ENCODE data around the gene UNC5A.
"Not testable (repeated sequence)": the region's sequence is repeated elsewhere in the genome, so short reads cannot be mapped to it uniquely, and the experiment has no call there.

Gene UNC5A

DNA sequence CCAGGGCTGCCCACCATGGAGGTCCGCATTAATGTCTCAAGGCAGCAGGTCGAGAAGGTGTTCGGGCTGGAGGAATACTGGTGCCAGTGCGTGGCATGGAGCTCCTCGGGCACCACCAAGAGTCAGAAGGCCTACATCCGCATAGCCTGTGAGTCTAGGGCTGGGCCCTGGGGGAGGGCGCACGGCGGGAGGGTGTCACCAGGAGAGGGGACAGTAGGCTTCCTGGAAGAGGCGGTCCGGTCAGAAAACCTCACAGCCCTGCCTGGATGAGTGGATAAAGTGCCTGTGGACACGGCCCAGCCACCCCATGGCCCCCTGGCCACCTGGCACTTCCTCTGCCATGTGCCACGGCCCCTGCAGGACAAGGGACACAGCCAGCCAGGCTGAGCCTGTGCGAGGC is 57.8 kb downstream of the UNC5A start:
- TF ChIP-seq LEF1 (IDR thresholded peaks at IDR 0.05; ENCODE audit: borderline replicate concordance), result no peak
- TF ChIP-seq TARDBP (IDR thresholded peaks at IDR 0.05), result no peak
- no peak for TF ChIP-seq SP1 (IDR thresholded peaks at IDR 0.05)
- no peak for TF ChIP-seq FOXK2 (IDR thresholded peaks at IDR 0.05)
- TF ChIP-seq SUZ12 (IDR thresholded peaks at IDR 0.05), result no peak
- no peak for TF ChIP-seq FOXM1 (IDR thresholded peaks at IDR 0.05; ENCODE audit: borderline replicate concordance)
- no peak for TF ChIP-seq CTBP1 (IDR thresholded peaks at IDR 0.05; ENCODE audit: borderline replicate concordance)
- TF ChIP-seq FOXA1 (IDR thresholded peaks at IDR 0.05), result no peak
- TF ChIP-seq ELF4 (IDR thresholded peaks at IDR 0.05), result no peak
- TF ChIP-seq ZNF384 (IDR thresholded peaks at IDR 0.05), result no peak
- no peak for TF ChIP-seq NFRKB (IDR thresholded peaks at IDR 0.05)
- TF ChIP-seq HDGF (IDR thresholded peaks at IDR 0.05; ENCODE audit: borderline replicate concordance), result no peak
- no peak for TF ChIP-seq BHLHE40 (IDR thresholded peaks at IDR 0.05; ENCODE audit: borderline replicate concordance)
- TF ChIP-seq, protein P1, sequence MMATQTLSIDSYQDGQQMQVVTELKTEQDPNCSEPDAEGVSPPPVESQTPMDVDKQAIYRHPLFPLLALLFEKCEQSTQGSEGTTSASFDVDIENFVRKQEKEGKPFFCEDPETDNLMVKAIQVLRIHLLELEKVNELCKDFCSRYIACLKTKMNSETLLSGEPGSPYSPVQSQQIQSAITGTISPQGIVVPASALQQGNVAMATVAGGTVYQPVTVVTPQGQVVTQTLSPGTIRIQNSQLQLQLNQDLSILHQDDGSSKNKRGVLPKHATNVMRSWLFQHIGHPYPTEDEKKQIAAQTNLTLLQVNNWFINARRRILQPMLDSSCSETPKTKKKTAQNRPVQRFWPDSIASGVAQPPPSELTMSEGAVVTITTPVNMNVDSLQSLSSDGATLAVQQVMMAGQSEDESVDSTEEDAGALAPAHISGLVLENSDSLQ (IDR thresholded peaks at IDR 0.05), result no peak
- TF ChIP-seq ARNT (IDR thresholded peaks at IDR 0.05), result no peak
- CTCF ChIA-PET, result no interaction called here
- POLR2A ChIA-PET, result no interaction called here
- DNase-seq (ENCODE audit: extremely low spot score), result no peak

- no peak for TF ChIP-seq SP1 (IDR thresholded peaks at IDR 0.05)
- TF ChIP-seq FOXM1 (IDR thresholded peaks at IDR 0.05; ENCODE audit: borderline replicate concordance), result no peak
- no peak for TF ChIP-seq FOXK2 (IDR thresholded peaks at IDR 0.05)
- TF ChIP-seq ZNF384 (IDR thresholded peaks at IDR 0.05), result no peak
- TF ChIP-seq, protein P1 (IDR thresholded peaks at IDR 0.05), result no peak
- DNase-seq (ENCODE audit: extremely low spot score), result no peak
- ChIA-PET POLR2A (no interaction called here), CTCF (no interaction called here)
Observed at GRCh38 chr5:176868731-176869130, 58.4 kb downstream of the UNC5A start.

- POLR2A ChIA-PET, result no interaction called here
Observed at GRCh38 chr5:176869501-176870109, 59.2 kb downstream of the UNC5A start.

GRCh38 chr5:176870110-176870591 is 59.8 kb downstream of the UNC5A start:
- peak; percentile 80 for DNase-seq (ENCODE audit: extremely low spot score)
- TF ChIP-seq, protein P1 (IDR thresholded peaks at IDR 0.05), result peak; percentile 24; the same call in 1 of the 2 replicates
- TF ChIP-seq HDGF (IDR thresholded peaks at IDR 0.05; ENCODE audit: borderline replicate concordance), result no peak
- ChIA-PET POLR2A (no interaction called here), CTCF (interaction anchor here (0.6 to 1.0 kb wide), 4 partner anchors 9 to 210 kb away, joined by 3 to 4 read pairs (median 3); no protein-coding TSS in a partner anchor)

More at GRCh38 chr5:176869501-176870109, 59.2 kb downstream of the UNC5A start:
- no peak for DNase-seq (ENCODE audit: extremely low spot score)
- TF ChIP-seq TARDBP (IDR thresholded peaks at IDR 0.05) (no peak), SUZ12 (IDR thresholded peaks at IDR 0.05) (no peak), LEF1 (IDR thresholded peaks at IDR 0.05; ENCODE audit: borderline replicate concordance) (no peak), HDGF (IDR thresholded peaks at IDR 0.05; ENCODE audit: borderline replicate concordance) (no peak), FOXK2 (IDR thresholded peaks at IDR 0.05) (no peak), FOXA1 (IDR thresholded peaks at IDR 0.05) (no peak)
- CTCF ChIA-PET, result interaction anchor here (1.0 kb wide), 2 partner anchors 9 kb away, joined by 3 to 4 read pairs; no protein-coding TSS in a partner anchor

DNA sequence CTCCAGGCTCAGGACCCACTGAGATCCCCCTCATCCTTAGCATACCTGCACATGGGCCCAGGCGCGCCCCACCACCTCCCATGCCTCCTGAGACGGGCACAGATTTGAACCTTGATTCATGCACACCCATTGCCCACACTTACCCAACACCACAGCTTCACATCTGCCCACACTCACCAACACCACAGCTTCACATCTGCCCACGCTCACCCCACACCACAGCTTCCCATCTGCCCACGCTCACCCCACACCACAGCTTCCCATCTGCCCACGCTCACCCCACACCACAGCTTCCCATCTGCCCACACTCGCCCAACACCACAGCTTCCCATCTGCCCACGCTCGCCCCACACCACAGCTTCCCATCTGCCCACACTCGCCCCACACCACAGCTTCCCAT is 60.3 kb downstream of the UNC5A start:
- DNase-seq (ENCODE audit: extremely low spot score); POLR2A ChIA-PET: not testable (repeated sequence)
- CTCF ChIA-PET, result interaction anchor here (0.6 to 1.0 kb wide), 4 partner anchors 8 to 210 kb away, joined by 3 to 4 read pairs (median 3); no protein-coding TSS in a partner anchor

DNA sequence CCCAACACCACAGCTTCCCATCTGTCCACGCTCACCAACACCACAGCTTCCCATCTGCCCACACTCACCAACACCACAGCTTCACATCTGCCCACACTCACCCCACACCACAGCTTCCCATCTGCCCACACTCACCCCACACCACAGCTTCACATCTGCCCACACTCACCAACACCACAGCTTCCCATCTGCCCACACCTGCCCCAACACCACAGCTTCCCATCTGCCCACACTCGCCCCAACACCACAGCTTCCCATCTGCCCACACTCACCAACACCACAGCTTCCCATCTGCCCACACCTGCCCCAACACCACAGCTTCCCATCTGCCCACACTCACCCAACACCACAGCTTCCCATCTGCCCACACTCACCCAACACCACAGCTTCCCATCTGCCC is 62.2 kb downstream of the UNC5A start:
- CTCF ChIA-PET, result interaction anchor here (1.7 kb wide), 1 partner anchor 212 kb away, joined by 9 read pairs; no protein-coding TSS in a partner anchor
- POLR2A ChIA-PET; DNase-seq (ENCODE audit: extremely low spot score): not testable (repeated sequence)

GRCh38 chr5:176873011-176873410 is 62.7 kb downstream of the UNC5A start:
- POLR2A ChIA-PET; DNase-seq (ENCODE audit: extremely low spot score): not testable (repeated sequence)
- CTCF ChIA-PET, result interaction anchor here (1.7 kb wide), 1 partner anchor 212 kb away, joined by 9 read pairs; no protein-coding TSS in a partner anchor

Measured in HEK293T (cell line).